ENCODE results near the gene KRT78.
"Not testable (repeated sequence)": the region's sequence is repeated elsewhere in the genome, so short reads cannot be mapped to it uniquely, and the experiment has no call there.

The KRT78 gene

DNA sequence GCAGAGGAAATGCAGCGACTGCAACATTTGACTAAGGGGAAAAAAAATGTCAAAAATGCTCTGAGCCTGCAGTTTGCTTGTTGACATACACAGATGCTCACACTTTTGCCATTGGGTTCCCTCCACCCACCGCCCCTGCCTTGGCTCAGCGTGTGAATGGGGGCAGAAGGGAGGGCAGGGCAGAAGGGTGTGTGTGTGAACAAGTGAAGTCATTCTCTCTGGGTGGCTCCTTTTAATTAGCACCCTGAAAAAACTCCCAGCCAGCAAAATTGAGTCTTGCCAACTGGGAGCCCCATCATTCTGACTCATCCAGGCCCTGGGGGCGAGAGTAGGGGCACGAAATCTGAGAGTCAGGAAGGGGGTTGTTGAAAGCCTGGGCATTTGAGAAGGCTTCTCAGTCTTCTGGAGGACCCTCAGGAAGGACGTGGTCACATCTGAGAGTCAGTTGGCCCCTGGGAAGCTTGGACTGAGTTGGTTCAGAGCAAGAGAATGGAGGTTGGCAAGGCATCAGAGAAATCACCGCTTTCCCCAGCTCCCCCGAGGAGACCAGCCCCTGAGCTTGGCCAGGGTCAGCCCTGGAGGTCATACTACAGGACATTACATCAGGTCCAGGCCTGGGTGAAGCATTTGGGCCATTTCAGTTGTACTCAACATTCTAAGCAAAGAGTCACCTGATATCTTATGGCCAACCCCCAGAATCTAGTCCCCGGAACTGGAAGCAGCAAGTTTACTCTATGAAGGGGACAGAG lies 22.7 kb upstream of the KRT78 start:
- DNase-seq (ENCODE audit: low read depth in 2 of 2) = peak in 1 of 2 donors; percentile 8

DNA sequence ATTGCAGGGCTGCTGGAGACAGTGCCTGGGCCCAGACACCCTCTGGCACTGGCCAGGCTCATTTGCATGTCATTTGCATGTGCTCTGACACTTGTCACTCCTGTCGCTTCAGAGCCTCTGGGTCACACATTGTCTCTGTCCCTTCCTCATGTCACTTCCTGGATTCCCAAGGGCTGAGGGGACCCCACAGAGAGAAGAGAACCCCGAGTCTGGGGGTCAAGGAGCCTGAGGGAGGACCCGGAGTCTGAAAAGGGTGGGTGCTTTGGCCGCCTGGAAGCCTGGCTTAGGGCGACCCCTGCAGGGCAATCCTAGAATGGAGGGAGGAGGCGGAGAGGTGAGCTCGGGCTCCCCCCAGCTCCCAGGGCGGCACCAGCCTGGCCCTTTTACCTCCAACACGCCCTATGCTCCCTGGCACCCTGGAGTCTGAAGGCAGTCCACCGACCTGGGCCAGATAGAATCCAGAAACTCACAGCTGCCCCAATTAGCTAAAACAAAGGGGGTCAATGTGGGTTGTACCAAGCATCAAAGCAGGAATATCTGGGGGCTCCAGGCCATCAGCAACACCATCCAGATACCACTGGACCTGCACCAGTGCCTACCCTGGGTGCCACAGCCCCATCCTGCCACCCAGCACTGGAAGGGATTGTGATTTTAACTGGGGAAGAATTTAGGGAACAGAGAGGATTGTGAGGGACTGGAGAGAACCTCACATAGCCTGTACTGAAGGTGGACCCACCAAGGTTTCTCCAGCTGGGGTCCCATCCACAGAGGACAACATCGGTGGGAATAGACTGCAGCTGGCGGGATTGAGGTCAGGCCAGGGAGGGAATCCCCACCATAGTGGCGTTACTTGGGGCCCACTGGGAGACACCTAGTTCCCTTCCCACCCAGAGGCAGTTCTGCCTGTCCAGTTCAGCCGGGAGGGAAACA lies 21.8 kb upstream of the KRT78 start:
- DNase-seq (ENCODE audit: low read depth in 2 of 2) = peak; percentile 50 to 53

DNA sequence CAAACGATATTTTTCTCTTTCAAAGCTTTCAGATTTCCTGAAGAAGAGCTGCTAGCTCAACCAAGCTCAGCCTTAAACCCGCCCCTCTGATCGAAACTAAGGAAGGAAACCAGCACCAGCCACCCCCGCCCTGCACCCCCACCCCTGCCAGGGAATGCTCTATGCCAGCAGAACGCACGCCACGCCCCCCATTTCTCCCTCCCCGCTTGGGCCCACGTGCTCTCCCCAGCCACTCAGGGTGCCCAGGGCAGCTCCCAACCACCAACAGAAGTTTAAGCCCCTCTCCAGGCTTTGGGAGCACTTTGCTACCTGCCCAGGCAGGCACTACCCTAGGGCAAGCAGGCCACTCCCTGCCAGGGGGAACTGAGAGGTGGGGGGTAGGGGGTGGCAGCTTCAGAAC lies 18.8 kb upstream of the KRT78 start:
- peak in 1 of 2 donors; percentile 27 for DNase-seq (ENCODE audit: low read depth in 2 of 2)

DNA sequence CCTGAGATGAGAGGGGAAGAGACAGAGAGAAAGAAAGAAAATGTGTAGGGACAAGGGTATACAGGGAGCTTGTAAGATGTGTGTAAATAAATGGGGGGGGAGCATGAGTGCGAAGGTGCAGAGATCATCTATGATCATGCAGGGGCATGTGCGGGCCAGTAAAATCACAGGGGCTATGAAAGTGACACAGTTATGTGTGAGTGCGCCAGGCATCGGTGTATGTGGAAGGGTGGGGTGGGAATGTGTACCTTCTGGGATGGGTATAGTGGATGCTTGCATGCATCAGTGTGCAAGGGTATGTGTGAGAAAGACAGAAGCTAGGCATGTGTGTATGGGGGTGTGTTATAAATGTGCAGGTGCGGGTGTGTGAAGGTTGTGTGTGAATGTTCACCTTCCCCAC lies 18.4 kb upstream of the KRT78 start:
- DNase-seq (ENCODE audit: low read depth in 2 of 2) = no peak

DNA sequence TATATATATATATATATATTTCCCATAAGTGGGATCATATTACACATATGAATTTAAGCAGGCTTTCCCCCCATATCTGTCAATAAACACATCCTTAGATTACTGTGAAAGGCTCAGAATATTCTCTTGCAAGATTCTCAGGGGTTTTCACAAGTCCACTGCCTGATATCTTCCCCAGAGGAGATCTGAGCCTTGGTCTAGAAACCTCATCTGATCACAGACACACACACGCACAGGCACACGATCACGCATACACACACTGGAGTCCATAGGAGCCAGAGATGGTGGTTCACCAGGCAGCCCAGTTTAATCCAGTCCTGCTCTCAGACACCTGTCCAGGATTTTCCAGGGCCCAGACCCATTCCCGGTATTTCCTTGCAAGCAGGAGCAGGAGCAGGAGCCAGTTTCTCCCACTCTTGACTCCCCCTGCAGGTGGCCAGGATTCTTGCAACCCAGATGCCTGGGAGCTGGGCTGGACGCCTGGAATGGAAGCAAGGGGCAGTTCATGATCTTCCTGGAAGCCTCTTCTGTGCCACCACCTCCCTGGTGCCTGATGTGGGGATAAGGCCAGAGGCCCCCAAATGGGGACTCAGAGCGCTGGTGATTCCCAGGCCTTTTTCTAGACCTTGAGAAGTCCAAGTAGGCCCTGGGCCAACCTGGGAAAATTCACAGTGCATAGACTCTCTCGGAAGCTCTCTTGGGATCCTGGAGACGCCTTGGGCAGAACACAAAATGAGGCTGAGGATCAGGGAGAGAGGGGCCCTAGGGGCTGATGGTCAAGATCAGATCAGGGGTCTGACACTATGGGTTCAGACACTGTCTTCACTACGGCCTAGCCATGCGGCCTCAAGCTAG lies 16.5 kb upstream of the KRT78 start:
- DNase-seq (ENCODE audit: low read depth in 2 of 2) = no peak

DNA sequence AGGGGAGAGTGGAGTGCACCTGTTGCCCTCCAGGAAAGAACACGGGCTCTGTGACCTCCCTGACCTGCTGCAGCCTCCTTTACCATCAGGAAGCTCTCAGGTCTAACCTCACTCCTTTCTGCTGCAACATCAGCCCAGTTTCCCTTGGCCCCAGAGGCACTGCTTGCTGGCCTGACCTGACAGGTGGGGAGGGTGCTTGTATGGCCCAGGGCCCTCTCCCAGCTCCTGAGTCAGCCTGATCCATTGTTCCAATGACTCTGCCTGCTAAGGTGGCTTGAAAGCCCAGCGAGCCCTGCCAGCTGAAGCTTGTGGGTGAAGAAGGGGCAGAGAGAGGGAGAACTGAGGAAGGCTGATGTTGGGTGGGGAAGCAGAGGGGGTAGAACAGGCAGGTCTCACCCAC lies 13.2 kb upstream of the KRT78 start:
- no peak for DNase-seq (ENCODE audit: low read depth in 2 of 2)

DNA sequence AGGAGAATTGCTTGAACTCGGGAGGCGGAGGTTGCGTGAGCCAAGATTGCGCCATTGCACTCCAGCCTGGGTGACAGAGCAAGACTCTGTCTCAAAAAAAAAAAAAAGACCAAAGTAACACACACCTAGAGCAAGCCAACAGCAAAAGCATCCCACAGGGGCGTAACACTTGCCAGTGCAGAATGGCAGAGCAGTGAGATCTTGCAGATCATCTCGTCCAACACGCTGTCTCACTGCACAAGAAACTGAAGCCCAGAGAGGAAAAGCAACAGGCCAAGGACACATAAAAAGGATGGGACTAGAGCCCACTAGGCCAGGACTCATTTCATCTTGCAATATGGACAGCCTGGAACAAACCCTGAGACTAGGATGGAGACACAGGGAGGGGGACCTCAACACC lies 12.7 kb upstream of the KRT78 start:
- DNase-seq (ENCODE audit: low read depth in 2 of 2) = no peak

DNA sequence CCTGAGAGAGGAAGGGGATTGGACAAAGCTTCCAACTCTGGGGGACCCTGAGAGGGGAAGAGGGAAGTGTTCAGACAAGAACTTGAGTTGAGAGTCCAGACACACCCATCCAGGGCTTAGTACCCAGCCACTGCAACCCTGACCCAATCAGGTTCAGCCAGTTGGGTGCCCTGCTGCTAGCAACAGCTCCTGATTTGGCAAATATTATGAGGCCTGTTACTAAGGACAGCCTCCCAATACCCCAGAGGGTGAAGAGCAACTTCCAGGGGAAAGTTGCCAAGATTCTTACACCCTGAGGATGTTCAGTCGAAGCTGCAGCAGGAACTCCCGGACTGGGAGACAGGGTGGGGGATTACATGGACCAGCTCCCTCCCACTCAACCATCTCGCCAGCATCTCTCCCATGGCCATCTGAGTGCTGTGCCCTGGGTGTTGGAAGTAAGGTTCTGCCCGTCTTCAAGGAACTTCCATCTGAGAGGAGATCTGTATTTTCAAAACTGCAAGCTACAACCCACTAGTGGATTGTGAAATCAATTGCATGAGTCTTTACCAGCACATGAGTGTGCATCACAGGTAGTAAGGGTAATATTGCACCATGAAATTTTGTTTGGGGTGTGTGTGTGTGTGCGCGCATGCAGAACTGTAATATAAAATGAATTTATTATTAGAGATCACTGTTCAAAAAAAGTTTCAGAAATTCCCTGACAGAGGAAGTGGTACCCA lies 11.5 kb upstream of the KRT78 start:
- DNase-seq (ENCODE audit: low read depth in 2 of 2) = no peak

DNA sequence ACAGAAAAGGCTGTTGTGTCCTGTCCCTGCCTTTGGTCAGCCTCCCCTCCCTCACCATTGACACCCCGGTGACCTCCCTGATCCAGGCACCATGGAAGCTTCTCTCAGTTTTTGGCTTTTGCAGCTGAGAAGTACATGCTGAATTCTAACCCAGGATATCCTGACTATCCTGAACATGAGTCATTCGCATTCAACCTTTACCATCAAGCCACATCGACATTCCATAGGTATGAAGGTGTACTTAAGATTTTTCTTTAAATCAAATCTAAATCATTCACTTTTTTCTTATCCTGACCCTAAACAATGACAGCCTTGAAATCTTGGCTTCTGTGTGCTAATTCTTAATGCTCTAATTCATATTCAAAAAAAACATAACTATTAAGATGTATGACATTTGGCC lies 8.7 kb upstream of the KRT78 start:
- no peak for DNase-seq (ENCODE audit: low read depth in 2 of 2)

DNA sequence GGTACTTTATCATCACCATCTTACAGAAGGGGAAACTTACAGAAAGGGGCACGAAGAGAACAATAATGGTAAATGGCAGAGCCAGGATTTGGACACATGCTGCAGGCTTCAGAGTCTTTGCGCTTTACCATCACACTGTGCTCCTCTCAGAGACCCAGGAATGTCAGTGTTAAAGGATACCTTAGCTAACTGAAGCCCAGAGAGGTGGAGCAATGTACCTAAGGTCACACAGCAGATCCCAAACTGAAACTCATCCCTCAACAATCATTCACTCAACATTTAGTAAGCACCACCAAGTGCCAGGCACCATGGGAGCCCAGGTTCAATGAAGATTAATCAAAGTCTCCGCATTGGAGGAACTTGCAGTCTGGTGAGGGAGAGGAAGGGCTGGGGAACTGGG lies 8.0 kb upstream of the KRT78 start:
- no peak for DNase-seq (ENCODE audit: low read depth in 2 of 2)

DNA sequence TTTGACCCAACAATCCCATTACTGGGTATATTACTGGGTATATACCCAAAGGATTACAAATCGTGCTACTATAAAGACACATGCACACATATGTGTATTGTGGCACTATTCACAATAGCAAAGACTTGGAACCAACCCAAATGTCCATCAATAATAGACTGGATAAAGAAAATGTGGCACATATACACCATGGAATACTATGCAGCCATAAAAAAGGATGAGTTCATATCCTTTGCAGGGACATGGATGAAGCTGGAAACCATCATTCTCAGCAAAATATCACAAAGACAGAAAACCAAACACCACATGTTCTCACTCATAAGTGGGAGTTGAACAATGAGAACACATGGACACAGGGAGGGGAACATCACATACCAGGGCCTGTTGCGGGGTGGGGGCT lies 7.3 kb upstream of the KRT78 start:
- not testable (repeated sequence) for DNase-seq (ENCODE audit: low read depth in 2 of 2)

DNA sequence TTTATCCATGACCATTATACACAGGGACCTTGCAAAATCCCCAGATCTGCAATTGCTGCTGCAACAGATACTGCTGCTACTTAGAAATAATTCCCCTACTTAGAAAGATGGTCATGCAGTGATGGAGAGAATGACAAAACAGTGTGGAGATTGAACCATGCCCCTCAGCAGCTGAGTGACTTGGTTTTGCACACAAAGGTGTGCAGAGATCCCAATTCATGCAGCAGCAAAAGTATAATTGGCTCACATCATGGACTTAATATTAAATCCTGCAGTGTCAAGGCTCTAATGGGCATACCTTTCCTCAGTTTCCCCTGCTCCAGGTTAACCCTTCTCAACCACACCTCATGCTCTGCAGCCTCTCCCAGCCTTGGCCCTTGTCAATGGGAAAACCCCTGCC lies 3.0 kb upstream of the KRT78 start:
- no peak for DNase-seq (ENCODE audit: low read depth in 2 of 2)

DNA sequence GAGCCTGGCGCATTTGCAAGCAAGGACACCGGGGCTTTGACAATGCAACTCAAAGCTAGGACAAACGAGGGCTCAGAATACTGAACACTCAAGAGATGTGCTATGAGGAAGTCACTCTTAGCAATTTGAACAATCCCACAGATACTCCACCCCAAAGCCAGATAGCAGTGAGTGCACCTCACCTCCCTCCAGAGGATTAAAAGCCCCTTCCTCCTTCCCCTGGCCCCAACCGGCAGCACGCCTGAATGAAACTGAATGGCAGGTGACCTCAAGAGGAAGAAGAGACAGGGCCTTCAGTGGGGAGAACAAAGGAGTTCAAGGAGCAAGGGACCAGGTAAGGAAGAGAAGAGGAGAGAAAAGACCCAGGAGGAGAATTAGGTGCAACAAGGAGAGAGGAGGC lies 1.9 kb upstream of the KRT78 start:
- DNase-seq (ENCODE audit: low read depth in 2 of 2) = no peak

DNA sequence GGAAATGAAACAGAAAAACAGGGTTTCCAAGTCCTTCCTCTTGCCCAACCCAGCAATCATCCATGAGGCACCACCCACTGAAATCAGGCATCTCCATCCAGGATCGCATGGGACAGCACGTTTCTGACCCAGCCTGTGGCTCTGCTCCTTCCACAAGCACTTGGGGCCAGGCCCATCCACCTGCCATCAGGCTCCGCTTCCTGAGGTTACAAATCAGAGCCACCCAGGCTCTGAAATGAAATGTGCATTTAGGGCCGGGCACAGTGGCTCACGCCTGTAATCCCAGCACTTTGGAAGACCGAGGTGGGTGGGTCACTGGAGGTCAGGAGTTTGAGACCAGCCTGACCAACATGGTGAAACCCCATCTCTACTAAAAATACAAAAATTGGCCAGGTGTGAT lies 717 bp upstream of the KRT78 start:
- no peak for DNase-seq (ENCODE audit: low read depth in 2 of 2)

DNA sequence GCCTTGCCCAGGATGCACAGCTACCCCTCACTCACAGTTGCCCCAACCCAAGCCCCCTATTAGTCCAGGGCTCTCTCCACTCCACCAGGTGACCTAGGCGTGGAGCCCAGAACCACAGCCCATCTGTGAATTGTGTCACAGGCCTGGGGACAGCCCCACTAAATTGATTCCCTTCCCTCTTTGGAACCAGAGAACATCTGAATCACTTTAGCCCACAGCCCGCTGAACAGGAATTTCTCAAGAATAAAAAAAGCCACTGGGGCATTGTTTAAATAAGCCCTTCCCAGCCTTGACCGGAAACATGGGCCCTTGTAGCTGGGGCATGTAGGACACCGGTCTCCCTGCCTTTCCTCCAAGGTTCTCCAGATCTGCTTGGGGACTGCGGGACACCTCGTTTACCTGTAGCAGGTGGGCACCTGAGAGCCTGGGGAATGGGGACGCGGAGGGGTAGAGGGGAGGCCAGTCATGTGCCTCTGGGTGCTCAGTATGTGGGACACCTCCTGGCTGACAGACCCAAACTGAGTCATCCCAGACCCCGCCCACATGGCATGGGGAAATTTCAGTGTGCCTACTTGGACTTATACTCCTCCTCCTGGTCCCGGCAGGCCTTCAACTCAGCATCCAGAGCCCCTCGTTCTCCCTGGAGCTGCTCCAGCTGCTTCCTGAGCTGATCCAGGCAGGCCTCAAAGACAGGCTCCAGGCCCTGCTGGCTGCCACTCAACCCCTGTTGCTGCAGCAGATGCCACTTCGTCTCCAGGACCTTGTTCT lies 1.3 kb downstream of the KRT78 start:
- DNase-seq (ENCODE audit: low read depth in 2 of 2) = no peak

DNA sequence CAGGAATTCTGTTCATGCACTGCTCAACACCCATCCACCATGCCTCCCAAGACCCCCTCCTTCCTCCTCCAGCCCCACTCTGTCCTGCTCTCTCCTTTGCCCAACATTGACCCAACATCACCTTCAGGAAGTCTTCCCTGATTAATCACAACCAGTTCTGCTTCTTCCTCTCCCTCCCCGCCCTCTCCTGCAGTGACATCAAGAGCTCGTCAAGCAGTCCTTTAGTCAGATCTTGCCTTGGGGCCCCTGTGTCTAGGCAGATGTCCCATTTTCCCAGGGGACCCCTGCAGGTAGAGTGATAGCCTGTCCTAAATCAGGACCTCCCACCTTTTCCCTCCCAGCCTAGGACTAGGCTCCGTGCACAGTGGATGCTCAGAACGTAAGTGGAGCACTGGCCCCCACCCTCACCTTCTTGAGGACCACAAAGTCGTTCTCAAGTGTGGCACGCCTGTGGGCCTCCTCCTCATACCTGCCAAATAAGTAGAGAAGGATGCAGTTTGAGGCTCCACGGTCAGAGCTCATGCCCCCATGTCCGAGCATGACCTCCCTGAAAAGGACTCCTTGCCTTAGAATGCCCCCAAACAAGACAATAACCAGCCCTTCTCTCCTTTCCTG lies 2.3 kb downstream of the KRT78 start:
- no peak for DNase-seq (ENCODE audit: low read depth in 2 of 2)

DNA sequence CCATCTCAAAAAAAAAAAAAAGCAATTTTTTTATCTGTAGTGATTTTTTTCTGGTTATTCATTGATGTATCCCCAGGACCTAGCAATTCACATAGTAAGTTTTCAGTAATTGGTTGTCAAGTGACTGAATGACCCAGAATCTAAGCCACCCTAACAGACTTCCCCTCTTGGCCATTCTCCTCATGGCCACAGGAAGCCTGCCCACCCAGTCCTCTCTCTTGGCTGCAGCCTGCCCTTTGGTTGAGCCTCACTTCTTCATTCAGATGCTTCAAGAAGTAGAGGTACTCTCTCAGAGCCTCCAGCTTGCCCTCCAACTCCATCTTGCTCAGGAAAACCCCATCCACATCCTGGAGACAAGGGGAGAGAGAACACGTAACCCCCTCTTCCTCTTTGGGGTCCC lies 2.8 kb downstream of the KRT78 start:
- DNase-seq (ENCODE audit: low read depth in 2 of 2) = no peak

DNA sequence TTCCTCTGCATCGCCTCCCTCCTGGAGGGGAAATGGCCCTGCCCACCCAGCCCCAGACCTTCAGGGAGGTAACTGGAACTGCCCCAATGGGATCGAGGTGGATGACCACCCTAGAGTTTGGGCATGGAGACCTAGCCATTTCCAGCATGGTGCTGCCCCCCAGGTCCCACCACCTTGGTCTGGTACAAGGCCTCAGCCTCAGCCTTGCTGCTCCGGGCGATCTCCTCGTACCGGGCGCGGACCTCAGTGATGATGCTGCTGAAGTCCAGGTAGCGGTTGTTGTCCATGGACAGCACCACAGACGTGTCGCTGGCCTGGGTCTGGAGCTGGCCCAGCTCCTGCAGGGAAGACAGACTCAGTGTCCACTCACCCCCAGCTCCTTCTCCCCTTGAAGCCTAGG lies 4.4 kb downstream of the KRT78 start:
- no peak for DNase-seq (ENCODE audit: low read depth in 2 of 2)

DNA sequence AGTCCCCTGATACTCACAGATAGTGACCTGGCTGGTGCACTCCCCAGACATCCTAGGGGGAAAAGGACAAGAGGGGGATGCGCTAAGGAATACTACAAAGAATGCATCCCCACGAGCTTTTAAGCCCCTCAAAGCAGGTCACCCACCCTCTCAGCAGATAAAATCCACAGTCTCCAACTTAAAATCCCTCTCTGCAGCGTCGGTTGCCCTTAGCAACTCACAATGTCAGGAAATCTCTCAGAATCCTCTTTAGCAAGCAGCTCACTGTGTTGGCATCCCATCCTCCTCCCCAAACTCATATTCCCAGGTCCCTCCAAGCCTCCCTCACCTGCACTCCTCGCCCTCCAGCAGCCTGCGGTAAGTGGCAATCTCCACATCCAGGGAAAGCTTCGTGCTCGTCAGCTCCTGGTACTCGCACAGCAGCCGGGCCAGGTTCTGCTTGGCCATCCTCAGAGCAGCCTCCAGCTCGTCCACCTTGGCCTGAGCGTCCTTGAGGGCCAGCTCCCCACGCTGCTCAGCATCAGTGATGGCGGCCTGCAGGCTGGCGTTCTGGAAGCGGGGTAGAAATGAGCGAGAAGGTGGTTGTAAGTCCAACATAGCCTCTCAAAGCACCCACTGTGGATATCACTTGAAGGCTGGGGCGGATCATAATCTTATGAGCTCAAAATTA lies 9.2 kb downstream of the KRT78 start:
- no peak for DNase-seq (ENCODE audit: low read depth in 2 of 2)

All from stimulated activated CD8-positive, alpha-beta memory T cell treated with anti-CD3 and anti-CD28 coated beads, Interleukin-15, amount 100 ng/mL, for 4 hours (primary cell).